ENCODE results near the gene CKAP2L.
"Not testable (repeated sequence)": the region's sequence is repeated elsewhere in the genome, so short reads cannot be mapped to it uniquely, and the experiment has no call there.

GRCh38 chr2:112716094-112716493, 48.3 kb downstream of the CKAP2L start:
- TF ChIP-seq EZH2 (IDR thresholded peaks at IDR 0.05; ENCODE audit: insufficient read depth, poor library complexity, severe bottlenecking); EZH2phosphoT487 (IDR thresholded peaks at IDR 0.05; ENCODE audit: insufficient read depth, low read depth): not testable (repeated sequence)

Data from GM23248 (cell line).